Non-pigmented ciliary epithelial cell (primary cell): Measurements from ENCODE around the gene SLC11A1.

Experiments
- DNase-seq: peaks from one replicate; pipeline ENCODE4 v3.0.0-alpha.2; 2010; ENCODE audit warnings: low read depth

Gene SLC11A1

DNA sequence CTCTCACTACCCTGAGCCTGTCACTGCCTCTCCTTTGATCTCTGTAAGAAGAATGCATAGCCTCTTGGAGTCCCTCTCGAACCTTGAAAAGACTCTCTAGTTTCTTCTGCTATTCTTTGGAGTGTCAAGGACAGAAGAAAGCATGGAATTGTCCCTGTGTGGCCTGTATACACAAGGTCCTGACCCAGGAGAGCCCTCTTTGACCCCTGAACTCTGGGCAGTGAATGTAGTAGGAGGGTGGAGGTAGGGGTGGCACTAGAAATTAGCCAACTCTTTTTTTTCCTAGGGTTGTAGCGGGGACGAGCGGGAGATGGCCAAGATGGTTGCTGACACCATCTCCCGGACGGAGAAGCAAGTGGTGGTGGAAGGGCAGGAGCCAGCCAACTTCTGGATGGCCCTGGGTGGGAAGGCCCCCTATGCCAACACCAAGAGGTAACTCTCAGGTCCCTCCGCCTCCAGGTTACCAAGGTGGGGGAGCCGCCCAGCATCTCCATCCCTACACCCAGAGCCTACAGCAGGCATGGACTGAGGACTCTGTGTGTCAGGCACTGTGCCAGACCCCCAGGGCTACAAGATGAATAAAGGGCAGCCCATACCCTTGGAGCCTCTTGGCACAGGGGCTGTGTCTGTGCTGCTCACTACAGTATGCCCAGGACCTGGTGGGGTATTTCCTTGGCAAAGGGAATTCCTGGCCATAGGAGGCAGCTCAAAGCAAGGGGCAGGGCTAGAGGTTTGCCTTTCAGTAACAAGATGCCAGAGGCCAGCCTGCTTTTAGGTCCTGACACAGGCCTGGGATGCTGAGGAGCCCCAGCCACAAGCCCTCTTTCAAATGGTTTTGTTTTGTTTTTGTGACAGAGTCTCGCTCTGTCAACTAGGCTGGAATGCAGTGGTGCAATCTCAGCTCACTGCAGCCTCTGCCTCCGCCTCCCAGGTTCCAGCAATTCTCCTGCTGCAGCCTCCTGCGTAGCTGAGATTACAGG, 53.2 kb downstream of the SLC11A1 start:
- DNase-seq, result no peak

DNA sequence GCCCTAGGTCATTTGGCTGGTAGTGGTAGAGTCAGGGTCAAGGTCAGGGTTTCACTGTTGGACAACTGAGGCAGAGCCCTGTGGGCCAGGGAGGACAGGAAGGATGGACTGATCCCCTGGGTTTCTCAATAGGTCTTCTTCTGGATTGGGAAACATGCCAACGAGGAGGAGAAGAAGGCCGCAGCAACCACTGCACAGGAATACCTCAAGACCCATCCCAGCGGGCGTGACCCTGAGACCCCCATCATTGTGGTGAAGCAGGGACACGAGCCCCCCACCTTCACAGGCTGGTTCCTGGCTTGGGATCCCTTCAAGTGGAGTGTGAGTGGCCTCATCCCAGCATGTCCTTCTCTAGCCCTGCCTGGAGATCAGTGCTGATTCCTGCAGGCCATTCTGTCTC, 54.9 kb downstream of the SLC11A1 start:
- DNase-seq, result no peak

DNA sequence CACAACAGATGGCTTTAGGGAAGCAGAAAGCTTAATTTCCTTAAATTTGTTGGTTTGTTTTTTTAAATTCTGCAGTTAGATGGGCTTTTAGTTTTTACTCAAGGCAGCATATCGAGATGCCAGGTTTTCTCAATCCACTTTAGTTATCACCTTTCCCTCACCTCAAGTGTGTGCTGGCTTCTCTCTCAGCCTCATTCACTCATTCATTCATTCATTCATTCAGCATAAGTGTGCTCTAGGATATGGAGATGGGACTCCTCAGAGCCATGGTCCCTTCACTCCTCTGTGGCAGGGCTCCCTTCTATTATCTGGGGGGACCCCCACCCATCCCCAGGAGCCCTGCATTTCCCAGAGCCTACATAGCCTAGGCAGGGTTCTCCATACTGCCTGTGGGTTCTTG, 55.9 kb downstream of the SLC11A1 start:
- DNase-seq, result no peak

DNA sequence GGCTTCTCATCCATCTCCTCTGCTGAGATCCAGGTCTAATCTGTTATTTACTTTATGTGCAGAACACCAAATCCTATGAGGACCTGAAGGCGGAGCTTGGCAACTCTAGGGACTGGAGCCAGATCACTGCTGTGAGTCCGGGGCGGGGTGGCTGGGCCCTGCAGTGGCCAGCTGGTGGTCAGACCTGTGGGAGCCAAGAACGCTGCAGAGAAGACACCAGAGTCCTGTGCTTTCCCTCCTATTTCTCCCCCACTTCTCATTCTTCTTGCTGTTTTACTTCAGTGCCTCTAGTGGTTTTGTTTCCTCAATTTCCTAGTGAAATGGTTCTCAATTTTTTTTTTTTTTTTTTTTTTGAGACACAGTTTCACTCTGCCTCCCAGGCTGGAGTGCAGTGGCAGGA, 56.5 kb downstream of the SLC11A1 start:
- DNase-seq, result no peak

DNA sequence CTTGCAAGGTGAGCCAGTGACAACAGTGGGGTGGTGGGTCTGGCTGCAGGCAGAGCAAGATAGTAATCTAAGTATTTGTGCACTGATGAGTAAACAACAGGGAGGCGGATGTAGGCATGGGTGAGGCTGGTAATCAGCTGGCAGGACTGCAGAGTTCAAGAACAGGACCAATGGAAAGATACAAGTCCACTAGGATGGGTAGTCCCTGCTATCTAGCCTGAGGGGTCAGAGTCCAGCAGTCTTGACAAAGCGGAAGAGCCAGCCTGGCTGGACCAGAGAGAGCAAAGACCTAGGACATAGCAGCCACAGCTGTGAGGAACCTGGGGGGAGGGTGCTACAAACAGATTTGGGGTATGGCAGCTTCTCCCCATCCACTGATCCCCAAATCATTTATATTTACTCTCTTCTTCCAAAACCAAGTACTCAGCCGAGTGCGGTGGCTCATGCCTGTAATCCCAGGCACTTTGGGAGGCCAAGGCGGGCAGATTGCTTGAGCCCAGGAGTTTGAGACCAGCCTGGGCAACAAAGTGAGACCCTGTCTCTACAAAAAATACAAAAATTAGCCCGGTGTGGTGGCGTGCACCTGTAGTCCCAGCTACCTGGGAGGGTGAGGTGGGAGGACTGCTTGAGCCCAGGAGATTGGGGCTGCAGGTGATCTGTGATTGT, 62.8 kb downstream of the SLC11A1 start:
- no peak for DNase-seq

DNA sequence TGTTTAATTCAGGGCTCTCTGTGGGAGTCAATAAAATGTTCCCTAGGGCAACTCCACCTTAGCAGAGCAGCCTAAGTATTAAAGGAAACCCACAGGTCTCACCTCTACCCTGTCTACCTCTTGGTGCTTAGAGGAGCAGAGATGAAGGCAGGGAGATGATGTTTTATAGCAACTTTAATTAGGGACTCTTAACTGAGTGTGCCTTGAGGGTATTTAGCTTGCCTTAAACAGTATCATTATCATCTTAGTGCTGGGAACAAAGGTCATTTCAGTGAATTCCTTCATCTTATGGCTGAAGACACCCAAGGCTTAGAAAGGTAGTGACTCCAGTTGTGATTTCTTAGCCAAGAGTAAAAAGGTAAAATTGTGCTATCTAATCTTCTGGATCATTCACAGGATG, 63.5 kb downstream of the SLC11A1 start:
- no peak for DNase-seq
